ENCODE data around the gene TYMP.

Gene TYMP

DNA sequence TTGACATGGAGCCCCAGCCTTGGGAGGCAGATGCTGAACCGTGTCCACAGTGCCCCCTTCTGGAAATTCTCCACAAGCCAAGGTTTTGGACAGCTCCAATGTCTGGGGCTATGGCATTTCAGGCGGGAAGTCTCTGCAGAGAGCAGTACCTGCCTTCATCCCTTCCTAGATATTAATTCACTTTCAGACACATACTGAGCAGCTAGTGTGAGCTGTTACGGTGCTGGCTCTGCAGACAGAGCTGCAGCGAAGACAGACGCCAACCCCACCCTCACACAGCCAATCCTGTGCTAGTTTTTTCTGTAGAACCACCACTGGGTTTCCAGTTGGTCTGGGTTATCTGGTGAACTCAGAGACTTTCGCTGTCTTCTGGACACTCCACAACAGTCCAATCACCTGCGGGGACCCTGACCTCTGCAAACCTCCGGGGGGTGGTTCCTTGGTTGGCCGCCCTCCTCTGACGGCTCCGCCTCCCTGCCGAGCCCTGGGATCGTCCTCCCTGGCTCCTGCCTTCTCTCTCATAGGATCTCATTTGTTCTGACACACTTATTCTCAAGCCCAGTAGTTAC, 31.4 kb downstream of the TYMP start:
- H3K9me3 ChIP-seq (ENCODE audit: insufficient read depth, low read length) = no peaks in the 10 kb centered on the region
- H3K36me3 ChIP-seq (ENCODE audit: low read length) = no peaks in the 10 kb centered on the region
- no peaks in the 10 kb centered on the region for H3K27me3 ChIP-seq (ENCODE audit: low read length)
- no peak overlapping the region for H3K9ac ChIP-seq (ENCODE audit: low read length)
- no peak overlapping the region for H3K4me3 ChIP-seq (ENCODE audit: insufficient read depth, low read length, poor library complexity, severe bottlenecking)
- no peaks in the 10 kb centered on the region for H3K79me2 ChIP-seq (ENCODE audit: insufficient read depth, low read length)
- H3F3A ChIP-seq (ENCODE audit: insufficient read depth) = no peaks in the 10 kb centered on the region
- no peak overlapping the region for H2AFZ ChIP-seq (ENCODE audit: low read depth, low read length, severe bottlenecking)
- H4K20me1 ChIP-seq (ENCODE audit: low read depth, low read length) = no peaks in the 10 kb centered on the region
- H3K27ac ChIP-seq (ENCODE audit: low read depth, low read length) = no peak overlapping the region
- TF ChIP-seq EZH2phosphoT487 (conservative IDR thresholded peaks at IDR 0.05; ENCODE audit: low read length) = no peak
- TF ChIP-seq, protein P1, sequence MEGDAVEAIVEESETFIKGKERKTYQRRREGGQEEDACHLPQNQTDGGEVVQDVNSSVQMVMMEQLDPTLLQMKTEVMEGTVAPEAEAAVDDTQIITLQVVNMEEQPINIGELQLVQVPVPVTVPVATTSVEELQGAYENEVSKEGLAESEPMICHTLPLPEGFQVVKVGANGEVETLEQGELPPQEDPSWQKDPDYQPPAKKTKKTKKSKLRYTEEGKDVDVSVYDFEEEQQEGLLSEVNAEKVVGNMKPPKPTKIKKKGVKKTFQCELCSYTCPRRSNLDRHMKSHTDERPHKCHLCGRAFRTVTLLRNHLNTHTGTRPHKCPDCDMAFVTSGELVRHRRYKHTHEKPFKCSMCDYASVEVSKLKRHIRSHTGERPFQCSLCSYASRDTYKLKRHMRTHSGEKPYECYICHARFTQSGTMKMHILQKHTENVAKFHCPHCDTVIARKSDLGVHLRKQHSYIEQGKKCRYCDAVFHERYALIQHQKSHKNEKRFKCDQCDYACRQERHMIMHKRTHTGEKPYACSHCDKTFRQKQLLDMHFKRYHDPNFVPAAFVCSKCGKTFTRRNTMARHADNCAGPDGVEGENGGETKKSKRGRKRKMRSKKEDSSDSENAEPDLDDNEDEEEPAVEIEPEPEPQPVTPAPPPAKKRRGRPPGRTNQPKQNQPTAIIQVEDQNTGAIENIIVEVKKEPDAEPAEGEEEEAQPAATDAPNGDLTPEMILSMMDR (IDR thresholded peaks at IDR 0.05; ENCODE audit: insufficient read depth, low read length, poor library complexity, severe bottlenecking) = peak; percentile 69
- no peaks in the 10 kb centered on the region for H3K9me2 ChIP-seq (replicated peaks; ENCODE audit: insufficient read depth, low read length)
- no peak overlapping the region for H3K4me2 ChIP-seq (ENCODE audit: low read depth, low read length, poor library complexity, severe bottlenecking)

DNA sequence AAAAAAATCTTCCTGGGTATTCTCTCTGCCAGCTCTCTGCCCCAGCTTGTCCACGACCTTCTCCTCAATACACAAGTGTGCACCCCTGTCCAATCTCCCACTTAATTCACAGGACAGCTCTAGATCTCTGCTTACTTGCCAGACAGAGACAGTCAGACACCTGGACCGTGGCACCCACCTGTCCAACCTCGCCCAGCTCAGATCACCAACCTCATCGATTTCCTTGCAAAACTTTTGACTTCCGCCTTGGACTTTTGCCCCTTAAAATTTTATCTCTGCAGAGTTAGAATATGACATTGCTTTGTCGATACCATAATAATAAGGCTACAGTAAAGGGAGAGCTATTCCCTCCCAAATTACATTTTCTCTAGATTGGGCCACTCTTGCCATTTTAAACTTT, 32.7 kb downstream of the TYMP start:
- Histone ChIP-seq H3K27ac (ENCODE audit: low read depth, low read length) (no peak overlapping the region), H3K4me2 (ENCODE audit: low read depth, low read length, poor library complexity, severe bottlenecking) (no peak overlapping the region), H3K79me2 (ENCODE audit: insufficient read depth, low read length) (no peaks in the 10 kb centered on the region), H3K9ac (ENCODE audit: low read length) (no peak overlapping the region), H3K4me3 (ENCODE audit: insufficient read depth, low read length, poor library complexity, severe bottlenecking) (no peak overlapping the region), H3K27me3 (ENCODE audit: low read length) (no peaks in the 10 kb centered on the region), H4K20me1 (ENCODE audit: low read depth, low read length) (no peaks in the 10 kb centered on the region), H3K36me3 (ENCODE audit: low read length) (no peaks in the 10 kb centered on the region), H3K9me2 (replicated peaks; ENCODE audit: insufficient read depth, low read length) (no peaks in the 10 kb centered on the region), H3F3A (ENCODE audit: insufficient read depth) (no peaks in the 10 kb centered on the region), H2AFZ (ENCODE audit: low read depth, low read length, severe bottlenecking) (no peak overlapping the region), H3K9me3 (ENCODE audit: insufficient read depth, low read length) (no peaks in the 10 kb centered on the region)
- TF ChIP-seq, protein P1 (IDR thresholded peaks at IDR 0.05; ENCODE audit: insufficient read depth, low read length, poor library complexity, severe bottlenecking) = no peak
- no peak for TF ChIP-seq EZH2phosphoT487 (conservative IDR thresholded peaks at IDR 0.05; ENCODE audit: low read length)

DNA sequence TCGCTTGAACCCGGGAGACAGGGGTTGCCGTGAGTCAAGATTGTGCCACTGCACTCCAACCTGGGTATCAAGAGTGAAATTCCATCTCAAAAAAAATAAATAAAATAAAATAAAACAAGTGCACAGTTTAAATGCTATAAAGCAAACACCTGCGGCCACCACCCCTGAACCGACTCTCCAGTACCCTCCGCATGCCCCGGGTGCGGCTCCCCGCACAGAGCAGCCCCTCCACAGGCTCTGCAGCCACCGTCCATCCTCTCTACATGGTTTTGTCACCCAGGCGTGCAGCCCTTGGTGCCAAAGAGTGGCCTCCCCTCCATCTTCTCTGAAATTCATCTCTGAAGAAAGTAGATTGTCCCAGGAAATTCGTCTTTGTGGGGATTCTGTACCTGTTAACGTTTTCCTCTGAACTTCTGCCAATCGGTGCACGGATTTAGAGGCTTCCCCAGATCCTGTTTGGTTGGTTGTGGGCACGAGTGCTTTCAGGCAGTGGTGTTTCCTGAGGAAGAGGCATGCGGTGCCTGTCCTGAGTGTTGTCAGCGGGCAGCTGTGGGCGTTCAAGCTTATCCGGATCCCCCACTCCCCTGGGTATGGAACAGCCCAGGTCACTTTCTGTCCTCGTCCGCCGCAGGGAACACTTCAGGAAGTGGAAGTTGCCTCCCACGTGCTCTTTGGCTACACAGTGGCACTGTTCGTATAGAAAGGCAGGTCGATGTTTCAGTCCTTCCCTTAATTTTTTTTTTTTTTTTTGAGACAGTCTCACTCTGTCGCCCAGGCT, 39.1 kb downstream of the TYMP start:
- 0 out of 2 replicates have a peak, but pooled peaks cover 4% of the 10 kb centered on the region for H3F3A ChIP-seq (ENCODE audit: insufficient read depth)
- no peak overlapping the region for H3K9ac ChIP-seq (ENCODE audit: low read length)
- H3K27ac ChIP-seq (ENCODE audit: low read depth, low read length) = no peak overlapping the region
- no peaks in the 10 kb centered on the region for H3K9me2 ChIP-seq (replicated peaks; ENCODE audit: insufficient read depth, low read length)
- H3K4me2 ChIP-seq (ENCODE audit: low read depth, low read length, poor library complexity, severe bottlenecking) = no peak overlapping the region
- TF ChIP-seq, protein P1 (IDR thresholded peaks at IDR 0.05; ENCODE audit: insufficient read depth, low read length, poor library complexity, severe bottlenecking) = no peak
- no peak for TF ChIP-seq EZH2phosphoT487 (conservative IDR thresholded peaks at IDR 0.05; ENCODE audit: low read length)
- no peaks in the 10 kb centered on the region for H3K79me2 ChIP-seq (ENCODE audit: insufficient read depth, low read length)
- H3K27me3 ChIP-seq (ENCODE audit: low read length) = no peaks in the 10 kb centered on the region
- no peaks in the 10 kb centered on the region for H4K20me1 ChIP-seq (ENCODE audit: low read depth, low read length)
- no peak overlapping the region for H3K4me3 ChIP-seq (ENCODE audit: insufficient read depth, low read length, poor library complexity, severe bottlenecking)
- no peaks in the 10 kb centered on the region for H3K9me3 ChIP-seq (ENCODE audit: insufficient read depth, low read length)
- H3K36me3 ChIP-seq (ENCODE audit: low read length) = no peaks in the 10 kb centered on the region
- H2AFZ ChIP-seq (ENCODE audit: low read depth, low read length, severe bottlenecking) = no peak overlapping the region
